ENCODE measurements around the gene GRHPR.

Gene GRHPR

DNA sequence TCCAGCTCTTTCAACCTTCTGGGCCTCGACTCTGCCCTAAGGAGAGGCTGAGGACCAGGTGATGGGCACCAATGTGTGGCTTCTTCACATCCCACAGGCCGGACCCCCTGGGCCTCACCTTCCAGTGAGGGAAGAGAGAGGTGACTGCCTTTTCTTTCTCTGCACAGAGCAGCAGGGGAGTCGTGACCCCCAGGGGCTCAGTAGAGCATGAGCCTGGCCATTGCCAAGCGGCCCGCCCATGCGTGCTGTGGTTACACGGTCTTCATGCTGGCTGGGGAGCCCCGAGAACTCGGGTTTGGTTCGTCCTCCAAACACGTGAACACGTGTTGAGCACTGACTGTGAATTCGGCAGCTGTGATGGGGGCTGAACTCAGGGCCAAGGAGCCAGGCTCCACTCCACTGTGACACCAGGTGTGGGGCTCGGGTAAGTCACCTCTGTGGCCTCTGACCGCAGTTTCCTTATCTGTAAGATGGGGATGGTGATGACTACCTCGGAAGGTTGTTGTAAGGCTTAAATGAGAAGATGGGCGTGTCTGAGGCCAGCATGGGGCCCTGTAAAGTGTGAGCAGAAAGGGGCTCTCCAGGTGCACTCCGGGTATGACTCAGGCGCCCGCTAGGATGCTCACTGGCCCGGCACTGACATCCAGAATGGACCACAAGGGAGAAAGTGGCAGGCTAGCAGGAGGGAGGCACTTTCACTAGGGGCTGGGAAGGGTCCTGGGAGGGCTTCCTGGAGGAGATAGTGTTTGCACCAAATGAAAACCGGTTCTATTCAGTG lies 13.4 kb upstream of the GRHPR start:
- peaks cover 11% of the 10 kb centered on the region for H3K27me3 Mint-ChIP-seq (ENCODE audit: low read depth)
- TF ChIP-seq, protein P1, sequence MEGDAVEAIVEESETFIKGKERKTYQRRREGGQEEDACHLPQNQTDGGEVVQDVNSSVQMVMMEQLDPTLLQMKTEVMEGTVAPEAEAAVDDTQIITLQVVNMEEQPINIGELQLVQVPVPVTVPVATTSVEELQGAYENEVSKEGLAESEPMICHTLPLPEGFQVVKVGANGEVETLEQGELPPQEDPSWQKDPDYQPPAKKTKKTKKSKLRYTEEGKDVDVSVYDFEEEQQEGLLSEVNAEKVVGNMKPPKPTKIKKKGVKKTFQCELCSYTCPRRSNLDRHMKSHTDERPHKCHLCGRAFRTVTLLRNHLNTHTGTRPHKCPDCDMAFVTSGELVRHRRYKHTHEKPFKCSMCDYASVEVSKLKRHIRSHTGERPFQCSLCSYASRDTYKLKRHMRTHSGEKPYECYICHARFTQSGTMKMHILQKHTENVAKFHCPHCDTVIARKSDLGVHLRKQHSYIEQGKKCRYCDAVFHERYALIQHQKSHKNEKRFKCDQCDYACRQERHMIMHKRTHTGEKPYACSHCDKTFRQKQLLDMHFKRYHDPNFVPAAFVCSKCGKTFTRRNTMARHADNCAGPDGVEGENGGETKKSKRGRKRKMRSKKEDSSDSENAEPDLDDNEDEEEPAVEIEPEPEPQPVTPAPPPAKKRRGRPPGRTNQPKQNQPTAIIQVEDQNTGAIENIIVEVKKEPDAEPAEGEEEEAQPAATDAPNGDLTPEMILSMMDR (IDR thresholded peaks at IDR 0.05; ENCODE audit: unreplicated experiment in 3 of 3): no peak
- no peaks in the 10 kb centered on the region for H3K9me3 Mint-ChIP-seq
- H3K27ac Mint-ChIP-seq: no peak overlapping the region
- H3K4me3 Mint-ChIP-seq: no peak overlapping the region
- H3K4me1 Mint-ChIP-seq: peaks cover 14% of the 10 kb centered on the region
- H3K36me3 Mint-ChIP-seq (ENCODE audit: low read depth): no peaks in the 10 kb centered on the region

DNA sequence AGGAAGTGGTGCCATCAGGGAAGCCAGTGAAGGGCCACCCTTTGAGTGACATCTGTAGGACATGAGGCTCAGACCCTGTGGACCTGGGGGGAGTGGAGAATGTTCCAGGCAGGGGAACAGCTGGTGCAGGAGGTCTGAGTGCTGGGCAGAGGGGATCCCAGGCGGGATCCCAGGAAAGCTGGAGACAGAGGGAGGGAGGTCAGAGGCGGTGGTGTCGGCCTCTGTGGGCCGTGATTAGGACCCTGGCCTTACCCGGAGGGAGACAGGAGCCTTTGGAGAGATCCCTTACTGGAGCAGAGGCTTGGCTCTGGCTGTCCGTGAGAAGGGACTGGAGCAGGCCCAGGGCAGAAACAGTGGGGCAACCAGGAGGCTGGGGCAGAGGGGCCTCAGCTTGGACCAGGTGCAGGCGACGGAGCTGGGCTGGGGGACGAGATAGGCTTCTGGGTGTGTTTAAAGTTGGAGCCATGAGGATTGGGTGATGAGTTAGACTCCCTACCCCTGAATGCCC lies 12.1 kb upstream of the GRHPR start:
- H3K27me3 Mint-ChIP-seq (ENCODE audit: low read depth): peaks cover 16% of the 10 kb centered on the region
- H3K27ac Mint-ChIP-seq: no peak overlapping the region
- H3K9me3 Mint-ChIP-seq: no peaks in the 10 kb centered on the region
- peaks cover 22% of the 10 kb centered on the region for H3K4me1 Mint-ChIP-seq
- TF ChIP-seq, protein P1 (IDR thresholded peaks at IDR 0.05; ENCODE audit: unreplicated experiment in 3 of 3): no peak
- H3K4me3 Mint-ChIP-seq: no peak overlapping the region
- H3K36me3 Mint-ChIP-seq (ENCODE audit: low read depth): no peaks in the 10 kb centered on the region

DNA sequence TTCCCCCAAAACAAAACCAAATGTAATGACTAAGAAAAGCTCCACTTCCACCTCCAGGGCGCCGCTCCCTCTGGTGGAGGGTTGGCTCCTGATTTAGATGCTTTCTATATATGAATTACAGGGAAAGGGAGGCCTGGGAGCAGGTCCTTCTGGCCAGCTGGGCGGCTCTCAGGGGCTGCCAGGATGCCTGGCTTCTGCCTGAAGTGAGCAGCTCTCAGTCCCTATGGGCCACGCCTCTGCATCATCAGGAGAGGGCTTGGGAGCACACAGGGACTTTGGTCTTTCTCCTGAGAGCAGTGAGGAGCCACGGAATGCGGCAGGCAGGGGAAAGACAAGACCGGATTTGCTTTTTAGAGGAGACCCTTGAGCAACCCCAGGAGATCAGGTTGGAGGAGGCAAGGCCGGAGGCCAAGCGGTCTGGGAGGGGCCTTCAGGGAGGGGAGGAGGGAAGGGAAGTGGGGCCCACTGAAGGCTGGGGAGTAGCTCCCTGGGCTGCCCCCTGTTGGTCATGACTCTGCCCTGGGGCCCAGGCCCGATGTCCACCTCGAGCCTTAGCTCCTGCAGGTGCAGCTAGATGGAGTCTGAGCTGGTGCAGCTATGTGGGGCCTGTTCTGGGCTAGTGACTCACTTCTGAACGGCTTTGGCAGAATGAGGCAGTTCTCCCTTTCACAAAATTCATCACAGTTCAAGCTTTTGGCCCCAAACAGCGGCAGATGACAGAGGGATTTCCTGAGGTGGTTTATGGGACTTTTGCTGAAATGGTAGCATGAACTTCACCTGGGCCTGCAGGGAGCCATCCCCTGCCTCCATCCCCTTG lies 11.3 kb upstream of the GRHPR start:
- H3K27me3 Mint-ChIP-seq (ENCODE audit: low read depth): peaks cover 17% of the 10 kb centered on the region
- H3K27ac Mint-ChIP-seq: peak overlapping the region in 2 of 3 experiments; percentile 30 to 84
- no peaks in the 10 kb centered on the region for H3K9me3 Mint-ChIP-seq
- H3K4me3 Mint-ChIP-seq: no peak overlapping the region
- TF ChIP-seq, protein P1 (IDR thresholded peaks at IDR 0.05; ENCODE audit: unreplicated experiment in 3 of 3): no peak
- peaks cover 23% of the 10 kb centered on the region for H3K4me1 Mint-ChIP-seq
- H3K36me3 Mint-ChIP-seq (ENCODE audit: low read depth): no peaks in the 10 kb centered on the region

DNA sequence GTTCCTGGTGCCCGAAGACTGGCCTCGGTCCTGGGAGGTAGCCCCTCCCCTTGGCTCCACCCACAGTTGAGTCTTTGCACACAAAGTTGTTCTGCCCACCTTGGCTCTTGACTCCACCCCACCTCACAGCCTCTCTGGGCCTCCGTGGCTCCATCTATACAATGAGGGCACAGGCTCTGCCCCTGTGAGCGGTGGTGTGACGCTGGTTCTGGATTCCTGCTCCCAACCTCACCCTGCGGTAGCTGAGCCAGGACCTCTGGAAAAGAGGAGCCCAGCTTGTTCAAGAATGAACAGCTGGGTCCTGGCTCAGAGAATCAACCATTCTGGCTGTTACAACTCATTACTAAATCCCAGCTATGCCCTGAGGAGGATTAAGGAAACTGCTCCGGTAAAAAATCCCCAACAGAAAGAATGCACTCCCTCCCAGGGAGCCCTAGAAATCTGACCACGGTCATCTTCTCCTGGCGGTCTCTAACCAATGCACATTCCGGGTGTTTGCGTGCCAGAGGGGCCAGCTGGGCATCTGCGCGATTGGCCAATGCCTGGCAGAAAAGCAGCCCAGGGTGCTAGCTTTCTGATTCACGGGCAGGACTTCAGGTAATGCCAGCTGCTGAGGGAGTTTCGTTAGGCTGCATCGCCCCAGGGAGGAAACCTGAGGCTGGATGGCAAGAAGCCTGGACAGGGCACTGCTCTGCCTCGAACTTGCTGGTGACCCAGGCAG lies 9.9 kb upstream of the GRHPR start:
- no peaks in the 10 kb centered on the region for H3K9me3 Mint-ChIP-seq
- H3K27ac Mint-ChIP-seq: peak overlapping the region; percentile 43 to 87 (median 82)
- H3K4me3 Mint-ChIP-seq: no peak overlapping the region
- H3K4me1 Mint-ChIP-seq: peaks cover 23% of the 10 kb centered on the region
- peaks cover 17% of the 10 kb centered on the region for H3K27me3 Mint-ChIP-seq (ENCODE audit: low read depth)
- TF ChIP-seq, protein P1 (IDR thresholded peaks at IDR 0.05; ENCODE audit: unreplicated experiment in 3 of 3): no peak
- H3K36me3 Mint-ChIP-seq (ENCODE audit: low read depth): no peaks in the 10 kb centered on the region

DNA sequence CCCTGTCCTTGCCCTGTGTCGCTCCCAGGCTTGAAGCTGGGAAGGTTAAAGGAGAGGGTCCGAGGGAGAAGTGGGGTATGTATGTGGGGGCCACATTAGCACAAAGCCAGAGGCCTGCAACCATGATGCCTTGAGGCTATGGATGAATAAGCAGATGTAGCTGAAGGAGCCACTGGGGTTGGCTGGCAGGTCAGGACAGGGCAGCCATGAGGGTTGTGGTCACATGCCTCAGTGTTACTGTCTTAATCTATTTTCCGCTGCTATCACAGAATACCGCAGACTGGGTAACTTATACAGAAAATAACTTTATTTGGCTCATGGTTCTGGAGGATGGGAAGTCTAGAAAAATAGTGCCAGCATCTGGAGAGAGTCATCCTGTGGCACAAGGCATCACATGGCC lies 9.2 kb upstream of the GRHPR start:
- Mint-ChIP-seq H3K9me3 (no peaks in the 10 kb centered on the region), H3K27ac (peak overlapping the region in 1 of 3 experiments; percentile 61), H3K4me3 (no peak overlapping the region), H3K27me3 (ENCODE audit: low read depth) (peaks cover 17% of the 10 kb centered on the region), H3K36me3 (ENCODE audit: low read depth) (no peaks in the 10 kb centered on the region), H3K4me1 (peaks cover 23% of the 10 kb centered on the region)
- TF ChIP-seq, protein P1 (IDR thresholded peaks at IDR 0.05; ENCODE audit: unreplicated experiment in 3 of 3): no peak

Measured in nephron (organoid).